Measurements from ENCODE around the gene ERCC2. TPM values are rescaled to one million over a fixed set of nuclear protein-coding genes. Genes with fewer than 3 reads are reported as not detected.

The ERCC2 gene
- total and polyA plus RNA-seq, 4 donors: 3.3 to 8.7 (median 8.2) TPM

- TF ChIP-seq RAD21 (IDR thresholded peaks at IDR 0.05) (no peak), JUND (IDR thresholded peaks at IDR 0.05) (no peak), RXRA (IDR thresholded peaks at IDR 0.05) (no peak)
These were observed 17.9 kb downstream of the ERCC2 start (continued) for GRCh38 chr19:45352471-45352870.

GRCh38 chr19:45352062-45352461 is 18.3 kb downstream of the ERCC2 start:
- no peak overlapping the region for H3K9ac ChIP-seq (ENCODE audit: low read depth in 1 of 2, low read length in 2 of 2)
- peaks cover 0 to 37% (median 7%) of the 10 kb centered on the region in 4 donors for H3K36me3 ChIP-seq (ENCODE audit: control insufficient read depth in 4 of 4, insufficient read depth in 3 of 4, low read depth in 1 of 4, low read length in 3 of 4)
- WGBS: 92% methylated on average over 15 of the region's 15 CpGs
- no peaks in the 10 kb centered on the region for H3K4me1 ChIP-seq (ENCODE audit: control insufficient read depth in 4 of 4, insufficient read depth in 4 of 4, low read length in 3 of 4)
- no peaks in the 10 kb centered on the region for H3K9me3 ChIP-seq (ENCODE audit: control insufficient read depth in 4 of 4, low read length in 3 of 4)
- TF ChIP-seq FOXA2 (IDR thresholded peaks at IDR 0.05): no peak
- no peak for TF ChIP-seq ATF3 (IDR thresholded peaks at IDR 0.05)
- no peak for TF ChIP-seq RXRA (IDR thresholded peaks at IDR 0.05)
- TF ChIP-seq TAF1 (conservative IDR thresholded peaks at IDR 0.05): no peak
- TF ChIP-seq HNF4G (IDR thresholded peaks at IDR 0.05): no peak
- no peak for TF ChIP-seq GABPA (IDR thresholded peaks at IDR 0.05 in 1 of 2, conservative IDR thresholded peaks at IDR 0.05 in 1 of 2)
- TF ChIP-seq REST (IDR thresholded peaks at IDR 0.05): no peak
- no peak for TF ChIP-seq CTCF (IDR thresholded peaks at IDR 0.05; ENCODE audit: low read depth, low read length, missing input control)
- no peak for TF ChIP-seq RAD21 (IDR thresholded peaks at IDR 0.05)
- no peak for TF ChIP-seq FOXA1 (IDR thresholded peaks at IDR 0.05)
- no peak for TF ChIP-seq NR2F2 (IDR thresholded peaks at IDR 0.05)
- no peak for DNase-seq (ENCODE audit: low spot score)
- H3K4me3 ChIP-seq (ENCODE audit: low read depth in 1 of 3, low read length in 3 of 3): no peak overlapping the region
- no peaks in the 10 kb centered on the region for H3K27me3 ChIP-seq (ENCODE audit: control insufficient read depth in 4 of 4, insufficient read depth in 4 of 4, low read length in 3 of 4)
- H3K27ac ChIP-seq (ENCODE audit: low read depth in 1 of 2, low read length in 2 of 2): no peak overlapping the region

GRCh38 chr19:45351401-45351952 is 18.9 kb downstream of the ERCC2 start:
- 87% methylated on average over 13 of the region's 13 CpGs for WGBS
- Histone ChIP-seq H3K27me3 (ENCODE audit: control insufficient read depth in 4 of 4, insufficient read depth in 4 of 4, low read length in 3 of 4) (no peaks in the 10 kb centered on the region), H3K9me3 (ENCODE audit: control insufficient read depth in 4 of 4, low read length in 3 of 4) (no peaks in the 10 kb centered on the region), H3K4me3 (ENCODE audit: low read depth in 1 of 3, low read length in 3 of 3) (no peak overlapping the region), H3K27ac (ENCODE audit: low read depth in 1 of 2, low read length in 2 of 2) (no peak overlapping the region), H3K36me3 (ENCODE audit: control insufficient read depth in 4 of 4, insufficient read depth in 3 of 4, low read depth in 1 of 4, low read length in 3 of 4) (peaks cover 0 to 35% (median 5%) of the 10 kb centered on the region in 4 donors), H3K9ac (ENCODE audit: low read depth in 1 of 2, low read length in 2 of 2) (no peak overlapping the region), H3K4me1 (ENCODE audit: control insufficient read depth in 4 of 4, insufficient read depth in 4 of 4, low read length in 3 of 4) (no peaks in the 10 kb centered on the region)
- DNase-seq (ENCODE audit: low spot score): no peak
- TF ChIP-seq HNF4G (IDR thresholded peaks at IDR 0.05) (no peak), ZBTB33 (IDR thresholded peaks at IDR 0.05) (no peak), TAF1 (conservative IDR thresholded peaks at IDR 0.05) (no peak), FOXA1 (IDR thresholded peaks at IDR 0.05) (no peak), YY1 (IDR thresholded peaks at IDR 0.05) (no peak), HNF4A (conservative IDR thresholded peaks at IDR 0.05) (no peak), ATF3 (IDR thresholded peaks at IDR 0.05) (no peak), MAX (IDR thresholded peaks at IDR 0.05) (no peak), RAD21 (IDR thresholded peaks at IDR 0.05) (no peak), NR2F2 (IDR thresholded peaks at IDR 0.05) (no peak), REST (IDR thresholded peaks at IDR 0.05) (no peak), GABPA (IDR thresholded peaks at IDR 0.05 in 1 of 2, conservative IDR thresholded peaks at IDR 0.05 in 1 of 2) (no peak), EGR1 (IDR thresholded peaks at IDR 0.05; ENCODE audit: low read depth in 2 of 2) (no peak), FOXA2 (IDR thresholded peaks at IDR 0.05) (no peak)

All from liver (tissue), 9 donors.